ENCODE results near the gene CEND1. TPM values are rescaled to one million over a fixed set of nuclear protein-coding genes. Genes with fewer than 3 reads are reported as not detected.
A peak's percentile ranks its signal among the peaks of the same experiment; 100 is the strongest.

The CEND1 gene
- total and polyA plus RNA-seq, 2 of the 13 experiments (the other 11 are each of a cell fraction or from before 2014, with no cell fraction given), result not detected

DNA sequence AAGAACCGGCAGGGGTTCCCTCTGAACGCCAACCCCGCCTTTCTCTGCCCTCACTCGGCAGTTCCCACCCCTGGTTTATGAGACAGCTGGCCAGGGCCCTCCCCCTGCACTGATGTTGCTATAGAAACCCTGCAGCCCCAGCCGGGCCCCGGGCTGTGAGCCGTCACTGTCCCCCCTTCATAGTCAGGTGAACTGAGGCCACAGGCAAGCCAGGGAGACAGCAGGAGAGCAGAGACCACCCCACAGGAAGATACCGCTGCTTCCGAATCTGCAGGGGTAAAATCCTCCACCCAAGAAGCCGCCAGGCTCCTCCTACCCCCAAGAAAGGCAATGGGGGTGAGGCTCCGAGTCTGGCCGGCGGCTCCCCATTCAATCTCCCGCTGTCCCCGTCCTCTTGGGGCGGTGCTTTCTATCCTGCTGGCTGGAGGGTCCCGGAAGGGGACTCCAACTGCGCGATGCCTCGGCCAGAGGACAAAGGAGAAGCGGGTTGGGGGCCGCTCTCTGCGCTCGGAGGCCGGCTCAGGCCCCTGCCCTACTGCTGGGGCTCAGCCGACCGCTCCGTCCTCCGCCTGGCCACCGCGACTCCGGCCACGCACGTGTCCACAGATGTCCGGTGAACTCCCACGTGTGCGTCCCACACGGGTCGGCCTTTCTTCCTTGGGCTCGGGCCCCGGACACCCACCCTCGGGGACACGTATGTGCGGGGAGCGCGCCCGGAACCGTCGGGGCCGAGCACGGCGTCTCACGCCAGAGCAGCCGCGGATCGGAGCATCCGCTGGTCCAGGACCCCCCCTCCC lies 7.6 kb upstream of the CEND1 start (continued):
- TF ChIP-seq, protein P1, sequence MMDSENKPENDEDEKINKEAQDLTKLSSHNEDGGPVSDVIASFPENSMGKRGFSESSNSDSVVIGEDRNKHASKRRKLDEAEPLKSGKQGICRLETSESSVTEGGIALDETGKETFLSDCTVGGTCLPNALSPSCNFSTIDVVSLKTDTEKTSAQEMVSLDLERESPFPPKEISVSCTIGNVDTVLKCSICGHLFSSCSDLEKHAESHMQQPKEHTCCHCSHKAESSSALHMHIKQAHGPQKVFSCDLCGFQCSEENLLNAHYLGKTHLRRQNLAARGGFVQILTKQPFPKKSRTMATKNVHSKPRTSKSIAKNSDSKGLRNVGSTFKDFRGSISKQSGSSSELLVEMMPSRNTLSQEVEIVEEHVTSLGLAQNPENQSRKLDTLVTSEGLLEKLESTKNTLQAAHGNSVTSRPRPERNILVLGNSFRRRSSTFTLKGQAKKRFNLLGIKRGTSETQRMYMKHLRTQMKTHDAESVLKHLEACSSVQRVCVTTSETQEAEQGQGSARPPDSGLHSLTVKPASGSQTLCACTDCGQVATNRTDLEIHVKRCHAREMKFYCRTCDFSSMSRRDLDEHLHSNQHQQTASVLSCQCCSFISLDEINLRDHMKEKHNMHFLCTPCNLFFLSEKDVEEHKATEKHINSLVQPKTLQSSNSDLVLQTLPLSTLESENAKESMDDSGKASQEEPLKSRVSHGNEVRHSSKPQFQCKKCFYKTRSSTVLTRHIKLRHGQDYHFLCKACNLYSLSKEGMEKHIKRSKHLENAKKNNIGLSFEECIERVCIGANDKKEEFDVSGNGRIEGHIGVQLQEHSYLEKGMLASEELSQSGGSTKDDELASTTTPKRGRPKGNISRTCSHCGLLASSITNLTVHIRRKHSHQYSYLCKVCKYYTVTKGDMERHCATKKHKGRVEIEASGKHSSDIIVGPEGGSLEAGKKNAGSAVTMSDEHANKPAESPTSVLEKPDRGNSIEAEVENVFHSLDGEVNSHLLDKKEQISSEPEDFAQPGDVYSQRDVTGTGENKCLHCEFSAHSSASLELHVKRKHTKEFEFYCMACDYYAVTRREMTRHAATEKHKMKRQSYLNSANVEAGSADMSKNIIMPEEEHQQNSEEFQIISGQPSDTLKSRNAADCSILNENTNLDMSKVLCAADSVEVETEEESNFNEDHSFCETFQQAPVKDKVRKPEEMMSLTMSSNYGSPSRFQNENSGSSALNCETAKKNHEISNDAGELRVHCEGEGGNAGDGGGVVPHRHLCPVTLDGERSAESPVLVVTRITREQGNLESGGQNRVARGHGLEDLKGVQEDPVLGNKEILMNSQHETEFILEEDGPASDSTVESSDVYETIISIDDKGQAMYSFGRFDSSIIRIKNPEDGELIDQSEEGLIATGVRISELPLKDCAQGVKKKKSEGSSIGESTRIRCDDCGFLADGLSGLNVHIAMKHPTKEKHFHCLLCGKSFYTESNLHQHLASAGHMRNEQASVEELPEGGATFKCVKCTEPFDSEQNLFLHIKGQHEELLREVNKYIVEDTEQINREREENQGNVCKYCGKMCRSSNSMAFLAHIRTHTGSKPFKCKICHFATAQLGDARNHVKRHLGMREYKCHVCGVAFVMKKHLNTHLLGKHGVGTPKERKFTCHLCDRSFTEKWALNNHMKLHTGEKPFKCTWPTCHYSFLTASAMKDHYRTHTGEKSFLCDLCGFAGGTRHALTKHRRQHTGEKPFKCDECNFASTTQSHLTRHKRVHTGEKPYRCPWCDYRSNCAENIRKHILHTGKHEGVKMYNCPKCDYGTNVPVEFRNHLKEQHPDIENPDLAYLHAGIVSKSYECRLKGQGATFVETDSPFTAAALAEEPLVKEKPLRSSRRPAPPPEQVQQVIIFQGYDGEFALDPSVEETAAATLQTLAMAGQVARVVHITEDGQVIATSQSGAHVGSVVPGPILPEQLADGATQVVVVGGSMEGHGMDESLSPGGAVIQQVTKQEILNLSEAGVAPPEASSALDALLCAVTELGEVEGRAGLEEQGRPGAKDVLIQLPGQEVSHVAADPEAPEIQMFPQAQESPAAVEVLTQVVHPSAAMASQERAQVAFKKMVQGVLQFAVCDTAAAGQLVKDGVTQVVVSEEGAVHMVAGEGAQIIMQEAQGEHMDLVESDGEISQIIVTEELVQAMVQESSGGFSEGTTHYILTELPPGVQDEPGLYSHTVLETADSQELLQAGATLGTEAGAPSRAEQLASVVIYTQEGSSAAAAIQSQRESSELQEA (CRISPR knock-in tag; IDR thresholded peaks at IDR 0.05; ENCODE audit: not compliant biosample characterization), result no peak
- TF ChIP-seq SMAD3 (CRISPR knock-in tag; IDR thresholded peaks at IDR 0.05) (0 out of 2 replicates have a peak, but pooled peaks have one; percentile 15), CEBPG (CRISPR knock-in tag; IDR thresholded peaks at IDR 0.05) (no peak), BORCS8-MEF2B (CRISPR knock-in tag; IDR thresholded peaks at IDR 0.05) (no peak), HNRNPUL1 (IDR thresholded peaks at IDR 0.05; ENCODE audit: low read depth, low read length) (no peak), CHD2 (IDR thresholded peaks at IDR 0.05; ENCODE audit: low read depth, low read length) (no peak), ZNF3 (CRISPR knock-in tag; IDR thresholded peaks at IDR 0.05) (no peak), XRCC5 (optimal IDR thresholded peaks at IDR 0.05; ENCODE audit: low read length) (no peak), SCMH1 (CRISPR knock-in tag; IDR thresholded peaks at IDR 0.05; ENCODE audit: borderline replicate concordance) (no peak), PHF8 (CRISPR knock-in tag; IDR thresholded peaks at IDR 0.05) (peak; percentile 72)
- TF ChIP-seq, protein P2, sequence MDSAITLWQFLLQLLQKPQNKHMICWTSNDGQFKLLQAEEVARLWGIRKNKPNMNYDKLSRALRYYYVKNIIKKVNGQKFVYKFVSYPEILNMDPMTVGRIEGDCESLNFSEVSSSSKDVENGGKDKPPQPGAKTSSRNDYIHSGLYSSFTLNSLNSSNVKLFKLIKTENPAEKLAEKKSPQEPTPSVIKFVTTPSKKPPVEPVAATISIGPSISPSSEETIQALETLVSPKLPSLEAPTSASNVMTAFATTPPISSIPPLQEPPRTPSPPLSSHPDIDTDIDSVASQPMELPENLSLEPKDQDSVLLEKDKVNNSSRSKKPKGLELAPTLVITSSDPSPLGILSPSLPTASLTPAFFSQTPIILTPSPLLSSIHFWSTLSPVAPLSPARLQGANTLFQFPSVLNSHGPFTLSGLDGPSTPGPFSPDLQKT (CRISPR knock-in tag; IDR thresholded peaks at IDR 0.05; ENCODE audit: borderline replicate concordance), result peak; percentile 34; the same call in 1 of the 2 replicates
- TF ChIP-seq, protein P3, sequence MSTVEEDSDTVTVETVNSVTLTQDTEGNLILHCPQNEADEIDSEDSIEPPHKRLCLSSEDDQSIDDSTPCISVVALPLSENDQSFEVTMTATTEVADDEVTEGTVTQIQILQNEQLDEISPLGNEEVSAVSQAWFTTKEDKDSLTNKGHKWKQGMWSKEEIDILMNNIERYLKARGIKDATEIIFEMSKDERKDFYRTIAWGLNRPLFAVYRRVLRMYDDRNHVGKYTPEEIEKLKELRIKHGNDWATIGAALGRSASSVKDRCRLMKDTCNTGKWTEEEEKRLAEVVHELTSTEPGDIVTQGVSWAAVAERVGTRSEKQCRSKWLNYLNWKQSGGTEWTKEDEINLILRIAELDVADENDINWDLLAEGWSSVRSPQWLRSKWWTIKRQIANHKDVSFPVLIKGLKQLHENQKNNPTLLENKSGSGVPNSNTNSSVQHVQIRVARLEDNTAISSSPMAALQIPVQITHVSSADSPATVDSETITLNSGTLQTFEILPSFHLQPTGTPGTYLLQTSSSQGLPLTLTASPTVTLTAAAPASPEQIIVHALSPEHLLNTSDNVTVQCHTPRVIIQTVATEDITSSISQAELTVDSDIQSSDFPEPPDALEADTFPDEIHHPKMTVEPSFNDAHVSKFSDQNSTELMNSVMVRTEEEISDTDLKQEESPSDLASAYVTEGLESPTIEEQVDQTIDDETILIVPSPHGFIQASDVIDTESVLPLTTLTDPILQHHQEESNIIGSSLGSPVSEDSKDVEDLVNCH (CRISPR knock-in tag; IDR thresholded peaks at IDR 0.05), result no peak
- TF ChIP-seq, protein P4, sequence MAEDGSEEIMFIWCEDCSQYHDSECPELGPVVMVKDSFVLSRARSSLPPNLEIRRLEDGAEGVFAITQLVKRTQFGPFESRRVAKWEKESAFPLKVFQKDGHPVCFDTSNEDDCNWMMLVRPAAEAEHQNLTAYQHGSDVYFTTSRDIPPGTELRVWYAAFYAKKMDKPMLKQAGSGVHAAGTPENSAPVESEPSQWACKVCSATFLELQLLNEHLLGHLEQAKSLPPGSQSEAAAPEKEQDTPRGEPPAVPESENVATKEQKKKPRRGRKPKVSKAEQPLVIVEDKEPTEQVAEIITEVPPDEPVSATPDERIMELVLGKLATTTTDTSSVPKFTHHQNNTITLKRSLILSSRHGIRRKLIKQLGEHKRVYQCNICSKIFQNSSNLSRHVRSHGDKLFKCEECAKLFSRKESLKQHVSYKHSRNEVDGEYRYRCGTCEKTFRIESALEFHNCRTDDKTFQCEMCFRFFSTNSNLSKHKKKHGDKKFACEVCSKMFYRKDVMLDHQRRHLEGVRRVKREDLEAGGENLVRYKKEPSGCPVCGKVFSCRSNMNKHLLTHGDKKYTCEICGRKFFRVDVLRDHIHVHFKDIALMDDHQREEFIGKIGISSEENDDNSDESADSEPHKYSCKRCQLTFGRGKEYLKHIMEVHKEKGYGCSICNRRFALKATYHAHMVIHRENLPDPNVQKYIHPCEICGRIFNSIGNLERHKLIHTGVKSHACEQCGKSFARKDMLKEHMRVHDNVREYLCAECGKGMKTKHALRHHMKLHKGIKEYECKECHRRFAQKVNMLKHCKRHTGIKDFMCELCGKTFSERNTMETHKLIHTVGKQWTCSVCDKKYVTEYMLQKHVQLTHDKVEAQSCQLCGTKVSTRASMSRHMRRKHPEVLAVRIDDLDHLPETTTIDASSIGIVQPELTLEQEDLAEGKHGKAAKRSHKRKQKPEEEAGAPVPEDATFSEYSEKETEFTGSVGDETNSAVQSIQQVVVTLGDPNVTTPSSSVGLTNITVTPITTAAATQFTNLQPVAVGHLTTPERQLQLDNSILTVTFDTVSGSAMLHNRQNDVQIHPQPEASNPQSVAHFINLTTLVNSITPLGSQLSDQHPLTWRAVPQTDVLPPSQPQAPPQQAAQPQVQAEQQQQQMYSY (CRISPR knock-in tag; IDR thresholded peaks at IDR 0.05), result no peak

All from HepG2 (cell line).